GM20000 (cell line): ENCODE measurements around the gene DNAJB1.

Experiments used
- DNase-seq: peaks from one replicate; pipeline ENCODE4 v3.0.0; 2012; ENCODE audit warnings: low spot score
- CTCF ChIP-seq: IDR thresholded peaks from 2 replicates; pipeline ENCODE4 v1.5.1; 2012; ENCODE audit warnings: mild to moderate bottlenecking, control low read depth; ENCODE audit errors: extremely low read depth, missing control alignments

DNAJB1 gene

GRCh38 chr19:14467391-14467790 is 50.8 kb downstream of the DNAJB1 start:
- no peak for TF ChIP-seq CTCF

More at GRCh38 chr19:14467391-14467790, 50.8 kb downstream of the DNAJB1 start:
- peak; percentile 8 for DNase-seq
